SK-N-SH (cell line): ENCODE results near the gene DLX6.

ENCODE experiments used
- FOXM1 ChIP-seq: IDR thresholded peaks from 2 replicates; pipeline ENCODE4 v1.4.0; 2012; ENCODE audit warnings: low read depth, mild to moderate bottlenecking
- GABPA ChIP-seq: IDR thresholded peaks from 2 replicates; pipeline ENCODE4 v1.4.0; 2012; ENCODE audit warnings: low read depth, mild to moderate bottlenecking
- POLR2AphosphoS5 ChIP-seq: IDR thresholded peaks from 2 replicates; pipeline ENCODE4 v1.6.1; 2012; ENCODE audit warnings: low read depth, low read length
- RAD21 ChIP-seq: IDR thresholded peaks from 2 replicates; pipeline ENCODE4 v1.6.1; 2012; ENCODE audit warnings: mild to moderate bottlenecking, low read length
- RFX5 ChIP-seq: IDR thresholded peaks from 2 replicates; pipeline ENCODE4 v1.6.1; 2012; ENCODE audit warnings: mild to moderate bottlenecking, improper control_type of control experiment, low read length
- SMC3 ChIP-seq: IDR thresholded peaks from 2 replicates; pipeline ENCODE4 v1.6.1; 2012; ENCODE audit warnings: low read depth, low read length, improper control_type of control experiment
- TCF12 ChIP-seq: IDR thresholded peaks from 2 replicates; pipeline ENCODE4 v1.4.0; 2012
- TEAD4 ChIP-seq: IDR thresholded peaks from 2 replicates; pipeline ENCODE4 v1.4.0; 2012; ENCODE audit warnings: mild to moderate bottlenecking, borderline replicate concordance; ENCODE audit not compliant: insufficient read depth
- YY1 ChIP-seq: IDR thresholded peaks from 2 replicates; pipeline ENCODE4 v1.4.0; 2012; ENCODE audit warnings: low read depth, mild to moderate bottlenecking
- TF ChIP-seq, protein P1 (sequence below): IDR thresholded peaks from 2 replicates; pipeline ENCODE4 v1.4.0; 2012; ENCODE audit warnings: low read depth
- TF ChIP-seq, protein P2 (sequence below): IDR thresholded peaks from 2 replicates; pipeline ENCODE4 v1.4.0; 2012; ENCODE audit warnings: low read depth, borderline replicate concordance
- TF ChIP-seq, protein P3 (sequence below): fragments of 200-600 bp; sonication (generic); IDR thresholded peaks from 2 replicates; pipeline ENCODE4 v1.6.1; 2017; ENCODE audit warnings: antibody characterized with exemption, mild to moderate bottlenecking, moderate library complexity
- TF ChIP-seq, protein P4 (sequence below): IDR thresholded peaks from 2 replicates; pipeline ENCODE4 v1.6.1; 2012; ENCODE audit warnings: mild to moderate bottlenecking, low read depth, low read length, moderate library complexity

DNA sequence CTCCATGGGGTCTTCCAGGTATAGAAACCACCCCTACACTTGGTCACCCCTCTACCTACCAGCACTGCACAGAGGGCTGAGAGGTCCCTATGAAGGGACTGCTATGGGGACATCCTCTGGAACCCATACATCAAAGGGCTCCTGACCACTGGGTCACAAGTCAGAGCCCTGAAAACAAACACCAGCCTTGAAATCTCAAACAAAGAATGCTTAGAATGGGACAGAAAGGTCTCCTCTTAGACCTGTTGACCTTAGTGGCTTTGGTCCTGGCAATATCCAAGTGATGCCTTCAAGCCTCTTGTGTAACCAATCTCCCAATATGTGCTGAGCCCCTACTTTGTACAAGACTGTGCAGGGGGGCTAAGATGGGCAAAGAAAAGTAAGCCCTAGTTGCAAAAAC is 34.6 kb upstream of the DLX6 start:
- TF ChIP-seq POLR2AphosphoS5, result no peak
- no peak for TF ChIP-seq YY1
- TF ChIP-seq, protein P1, sequence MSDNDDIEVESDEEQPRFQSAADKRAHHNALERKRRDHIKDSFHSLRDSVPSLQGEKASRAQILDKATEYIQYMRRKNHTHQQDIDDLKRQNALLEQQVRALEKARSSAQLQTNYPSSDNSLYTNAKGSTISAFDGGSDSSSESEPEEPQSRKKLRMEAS, result no peak
- TF ChIP-seq, protein P2, sequence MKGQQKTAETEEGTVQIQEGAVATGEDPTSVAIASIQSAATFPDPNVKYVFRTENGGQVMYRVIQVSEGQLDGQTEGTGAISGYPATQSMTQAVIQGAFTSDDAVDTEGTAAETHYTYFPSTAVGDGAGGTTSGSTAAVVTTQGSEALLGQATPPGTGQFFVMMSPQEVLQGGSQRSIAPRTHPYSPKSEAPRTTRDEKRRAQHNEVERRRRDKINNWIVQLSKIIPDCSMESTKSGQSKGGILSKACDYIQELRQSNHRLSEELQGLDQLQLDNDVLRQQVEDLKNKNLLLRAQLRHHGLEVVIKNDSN, result no peak
- TF ChIP-seq GABPA, result no peak
- TF ChIP-seq FOXM1, result no peak
- TF ChIP-seq, protein P3, sequence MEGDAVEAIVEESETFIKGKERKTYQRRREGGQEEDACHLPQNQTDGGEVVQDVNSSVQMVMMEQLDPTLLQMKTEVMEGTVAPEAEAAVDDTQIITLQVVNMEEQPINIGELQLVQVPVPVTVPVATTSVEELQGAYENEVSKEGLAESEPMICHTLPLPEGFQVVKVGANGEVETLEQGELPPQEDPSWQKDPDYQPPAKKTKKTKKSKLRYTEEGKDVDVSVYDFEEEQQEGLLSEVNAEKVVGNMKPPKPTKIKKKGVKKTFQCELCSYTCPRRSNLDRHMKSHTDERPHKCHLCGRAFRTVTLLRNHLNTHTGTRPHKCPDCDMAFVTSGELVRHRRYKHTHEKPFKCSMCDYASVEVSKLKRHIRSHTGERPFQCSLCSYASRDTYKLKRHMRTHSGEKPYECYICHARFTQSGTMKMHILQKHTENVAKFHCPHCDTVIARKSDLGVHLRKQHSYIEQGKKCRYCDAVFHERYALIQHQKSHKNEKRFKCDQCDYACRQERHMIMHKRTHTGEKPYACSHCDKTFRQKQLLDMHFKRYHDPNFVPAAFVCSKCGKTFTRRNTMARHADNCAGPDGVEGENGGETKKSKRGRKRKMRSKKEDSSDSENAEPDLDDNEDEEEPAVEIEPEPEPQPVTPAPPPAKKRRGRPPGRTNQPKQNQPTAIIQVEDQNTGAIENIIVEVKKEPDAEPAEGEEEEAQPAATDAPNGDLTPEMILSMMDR, result no peak
- TF ChIP-seq SMC3, result no peak
- TF ChIP-seq, protein P4, sequence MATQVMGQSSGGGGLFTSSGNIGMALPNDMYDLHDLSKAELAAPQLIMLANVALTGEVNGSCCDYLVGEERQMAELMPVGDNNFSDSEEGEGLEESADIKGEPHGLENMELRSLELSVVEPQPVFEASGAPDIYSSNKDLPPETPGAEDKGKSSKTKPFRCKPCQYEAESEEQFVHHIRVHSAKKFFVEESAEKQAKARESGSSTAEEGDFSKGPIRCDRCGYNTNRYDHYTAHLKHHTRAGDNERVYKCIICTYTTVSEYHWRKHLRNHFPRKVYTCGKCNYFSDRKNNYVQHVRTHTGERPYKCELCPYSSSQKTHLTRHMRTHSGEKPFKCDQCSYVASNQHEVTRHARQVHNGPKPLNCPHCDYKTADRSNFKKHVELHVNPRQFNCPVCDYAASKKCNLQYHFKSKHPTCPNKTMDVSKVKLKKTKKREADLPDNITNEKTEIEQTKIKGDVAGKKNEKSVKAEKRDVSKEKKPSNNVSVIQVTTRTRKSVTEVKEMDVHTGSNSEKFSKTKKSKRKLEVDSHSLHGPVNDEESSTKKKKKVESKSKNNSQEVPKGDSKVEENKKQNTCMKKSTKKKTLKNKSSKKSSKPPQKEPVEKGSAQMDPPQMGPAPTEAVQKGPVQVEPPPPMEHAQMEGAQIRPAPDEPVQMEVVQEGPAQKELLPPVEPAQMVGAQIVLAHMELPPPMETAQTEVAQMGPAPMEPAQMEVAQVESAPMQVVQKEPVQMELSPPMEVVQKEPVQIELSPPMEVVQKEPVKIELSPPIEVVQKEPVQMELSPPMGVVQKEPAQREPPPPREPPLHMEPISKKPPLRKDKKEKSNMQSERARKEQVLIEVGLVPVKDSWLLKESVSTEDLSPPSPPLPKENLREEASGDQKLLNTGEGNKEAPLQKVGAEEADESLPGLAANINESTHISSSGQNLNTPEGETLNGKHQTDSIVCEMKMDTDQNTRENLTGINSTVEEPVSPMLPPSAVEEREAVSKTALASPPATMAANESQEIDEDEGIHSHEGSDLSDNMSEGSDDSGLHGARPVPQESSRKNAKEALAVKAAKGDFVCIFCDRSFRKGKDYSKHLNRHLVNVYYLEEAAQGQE, result no peak
- no peak for TF ChIP-seq TEAD4
- TF ChIP-seq TCF12, result no peak
- no peak for TF ChIP-seq RAD21
- no peak for TF ChIP-seq RFX5
